ENCODE data around the gene DDX20.

DDX20 gene

GRCh38 chr1:111805251-111805650, 49.5 kb downstream of the DDX20 start:
- TF ChIP-seq MAX (IDR thresholded peaks at IDR 0.05): no peak
- TF ChIP-seq TEAD4 (IDR thresholded peaks at IDR 0.05): no peak
- TF ChIP-seq FOXM1 (IDR thresholded peaks at IDR 0.05; ENCODE audit: borderline replicate concordance, low read depth): no peak
- TF ChIP-seq ZBTB7A (IDR thresholded peaks at IDR 0.05; ENCODE audit: low read depth): no peak
- TF ChIP-seq RAD21 (IDR thresholded peaks at IDR 0.05; ENCODE audit: low read depth): no peak
- no peak for TF ChIP-seq USF1 (IDR thresholded peaks at IDR 0.05)

GRCh38 chr1:111811891-111812290, 56.2 kb downstream of the DDX20 start:
- TF ChIP-seq REST (IDR thresholded peaks at IDR 0.05; ENCODE audit: low read depth) (no peak), TCF12 (IDR thresholded peaks at IDR 0.05; ENCODE audit: low read depth) (no peak)

- TF ChIP-seq REST (IDR thresholded peaks at IDR 0.05; ENCODE audit: low read depth) (no peak), CREB1 (IDR thresholded peaks at IDR 0.05; ENCODE audit: low read depth) (no peak), CEBPB (IDR thresholded peaks at IDR 0.05) (no peak)
Measured at GRCh38 chr1:111812306-111812705, 56.6 kb downstream of the DDX20 start.

GRCh38 chr1:111813440-111814304, 58.0 kb downstream of the DDX20 start:
- TF ChIP-seq ZBTB7A (IDR thresholded peaks at IDR 0.05; ENCODE audit: low read depth) (no peak), RAD21 (IDR thresholded peaks at IDR 0.05; ENCODE audit: low read depth) (no peak), EP300 (IDR thresholded peaks at IDR 0.05; ENCODE audit: borderline replicate concordance) (no peak), TAF1 (IDR thresholded peaks at IDR 0.05; ENCODE audit: low read depth) (no peak)

- no peak for TF ChIP-seq ZBTB7A (IDR thresholded peaks at IDR 0.05; ENCODE audit: low read depth)
- TF ChIP-seq NFIC (IDR thresholded peaks at IDR 0.05): no peak
- TF ChIP-seq FOXM1 (IDR thresholded peaks at IDR 0.05; ENCODE audit: borderline replicate concordance, low read depth): no peak
- no peak for TF ChIP-seq CREB1 (IDR thresholded peaks at IDR 0.05; ENCODE audit: low read depth)
- TF ChIP-seq USF1 (IDR thresholded peaks at IDR 0.05): no peak
- no peak for TF ChIP-seq REST (IDR thresholded peaks at IDR 0.05; ENCODE audit: low read depth)
- TF ChIP-seq TAF1 (IDR thresholded peaks at IDR 0.05; ENCODE audit: low read depth): no peak
- no peak for TF ChIP-seq TEAD4 (IDR thresholded peaks at IDR 0.05)
- no peak for TF ChIP-seq YY1 (IDR thresholded peaks at IDR 0.05; ENCODE audit: low read depth)
- TF ChIP-seq EP300 (IDR thresholded peaks at IDR 0.05; ENCODE audit: borderline replicate concordance): no peak
- TF ChIP-seq MAX (IDR thresholded peaks at IDR 0.05): no peak
- TF ChIP-seq CEBPB (IDR thresholded peaks at IDR 0.05): no peak
- no peak for TF ChIP-seq RAD21 (IDR thresholded peaks at IDR 0.05; ENCODE audit: low read depth)
- TF ChIP-seq TCF12 (IDR thresholded peaks at IDR 0.05; ENCODE audit: low read depth): no peak
- TF ChIP-seq EGR1 (IDR thresholded peaks at IDR 0.05): no peak
Measured at GRCh38 chr1:111814305-111814628, 58.6 kb downstream of the DDX20 start.
